GM21529 (cell line): Measurements from ENCODE around the gene MYCBPAP.
"Not testable (repeated sequence)": the region's sequence is repeated elsewhere in the genome, so short reads cannot be mapped to it uniquely, and the experiment has no call there.

Source experiments
- ATAC-seq: cut with Tn5 transposase; IDR thresholded peaks from one replicate; pipeline ENCODE4 v1.9.1; 2021; ENCODE audit not compliant: unreplicated experiment

MYCBPAP gene

DNA sequence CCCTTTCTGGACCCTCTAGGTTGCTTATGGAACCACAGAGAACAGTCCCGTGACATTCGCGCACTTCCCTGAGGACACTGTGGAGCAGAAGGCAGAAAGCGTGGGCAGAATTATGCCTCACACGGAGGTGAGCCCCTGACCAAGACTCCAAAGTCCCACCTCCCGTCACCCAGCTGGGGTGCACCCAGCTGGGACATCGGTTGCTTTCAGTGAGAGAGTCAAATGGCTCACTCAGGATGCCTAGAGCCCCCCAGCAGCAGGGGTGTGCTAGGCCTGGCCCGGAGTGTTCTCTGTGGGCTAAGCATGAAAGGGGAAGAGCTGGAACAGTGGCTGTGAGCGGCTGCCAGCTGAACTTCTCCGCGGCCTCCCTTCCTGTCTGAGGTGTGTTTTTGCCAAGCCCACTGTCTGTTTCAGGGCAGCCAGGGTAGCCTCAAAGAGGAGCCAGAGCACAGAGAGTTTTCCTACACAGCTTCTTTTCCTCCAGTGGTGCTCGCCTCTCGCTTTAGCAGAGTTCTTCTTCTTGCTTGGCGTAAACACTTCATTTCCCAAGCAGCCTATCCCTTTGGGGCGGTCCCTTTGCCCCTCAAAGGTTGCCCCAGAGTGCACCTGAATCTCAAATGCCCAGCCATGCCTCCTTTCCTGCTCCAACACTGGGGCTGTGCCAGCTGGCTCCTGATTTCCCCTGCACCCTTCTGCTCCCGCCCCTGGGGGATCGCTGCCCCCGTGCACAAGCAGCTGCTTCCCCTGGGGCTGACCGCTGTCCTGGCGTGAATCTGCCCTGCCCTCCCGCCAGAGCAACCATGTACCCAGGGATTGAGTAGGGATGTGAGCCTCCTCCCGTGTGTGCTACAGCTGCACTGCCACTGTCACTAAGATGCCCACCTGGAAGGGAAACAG, 37.0 kb upstream of the MYCBPAP start:
- ATAC-seq, result no peak

- no peak for ATAC-seq
Measured at GRCh38 chr17:50472286-50472685, 36.0 kb upstream of the MYCBPAP start.

GRCh38 chr17:50472761-50473161, 35.5 kb upstream of the MYCBPAP start:
- ATAC-seq, result not testable (repeated sequence)

DNA sequence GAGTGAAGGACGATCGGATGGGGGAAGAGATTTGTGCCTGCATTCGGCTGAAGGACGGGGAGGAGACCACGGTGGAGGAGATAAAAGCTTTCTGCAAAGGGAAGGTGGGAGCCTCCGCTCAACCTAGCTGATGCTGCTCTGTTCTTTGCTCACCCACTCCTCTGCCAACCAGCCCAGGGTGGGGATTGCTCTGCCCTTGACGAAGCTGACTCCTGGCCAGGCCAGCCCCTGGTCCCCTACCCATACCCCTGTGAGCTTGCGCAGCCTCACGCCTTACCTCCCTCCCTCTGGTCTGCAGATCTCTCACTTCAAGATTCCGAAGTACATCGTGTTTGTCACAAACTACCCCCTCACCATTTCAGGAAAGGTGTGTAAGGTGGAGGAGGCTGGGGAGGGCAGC, 34.3 kb upstream of the MYCBPAP start:
- no peak for ATAC-seq

DNA sequence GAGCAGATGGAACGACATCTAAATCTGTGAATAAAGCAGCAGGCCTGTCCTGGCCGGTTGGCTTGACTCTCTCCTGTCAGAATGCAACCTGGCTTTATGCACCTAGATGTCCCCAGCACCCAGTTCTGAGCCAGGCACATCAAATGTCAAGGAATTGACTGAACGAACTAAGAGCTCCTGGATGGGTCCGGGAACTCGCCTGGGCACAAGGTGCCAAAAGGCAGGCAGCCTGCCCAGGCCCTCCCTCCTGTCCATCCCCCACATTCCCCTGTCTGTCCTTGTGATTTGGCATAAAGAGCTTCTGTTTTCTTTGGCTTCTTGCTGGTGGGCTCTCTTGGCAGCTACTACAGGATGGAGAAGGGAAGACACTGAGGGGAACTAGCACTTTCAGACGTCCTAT, 33.7 kb upstream of the MYCBPAP start:
- no peak for ATAC-seq

DNA sequence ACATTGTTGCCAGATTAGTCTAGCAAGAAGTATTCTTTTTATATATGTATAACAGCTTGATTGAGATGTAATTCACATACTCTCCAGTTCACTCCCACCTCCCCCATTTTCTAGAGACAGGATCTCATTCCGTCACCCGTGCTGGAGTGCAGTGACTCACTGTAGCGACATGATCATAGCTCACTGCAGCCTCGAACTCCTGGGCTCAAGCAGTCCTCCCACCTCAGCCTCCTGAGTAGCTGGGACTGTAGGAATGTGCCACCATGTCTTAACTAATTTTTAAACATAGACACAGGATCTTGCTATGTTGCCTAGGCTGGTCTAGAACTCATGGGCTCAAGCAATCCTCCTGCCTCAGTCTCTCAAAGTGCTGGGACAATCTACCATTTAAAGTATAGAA, 32.9 kb upstream of the MYCBPAP start:
- no peak for ATAC-seq

- ATAC-seq, result not testable (repeated sequence)
Measured at GRCh38 chr17:50475775-50476544, 32.3 kb upstream of the MYCBPAP start.

- no peak for ATAC-seq
Measured at GRCh38 chr17:50476545-50477315, 31.5 kb upstream of the MYCBPAP start.

- no peak for ATAC-seq
Measured at GRCh38 chr17:50477976-50478375, 30.3 kb upstream of the MYCBPAP start.

- ATAC-seq, result peak; percentile 85
Measured at GRCh38 chr17:50478391-50479381, 29.6 kb upstream of the MYCBPAP start, which contains the start of gene RSAD1. TSS of gene RSAD1 (plus strand) at chr17:50478860. CDS start at chr17:50478885, 25 bp downstream.

GRCh38 chr17:50479522-50480141, 28.6 kb upstream of the MYCBPAP start:
- no peak for ATAC-seq

- ATAC-seq, result no peak
Measured at GRCh38 chr17:50480142-50480764, 28.0 kb upstream of the MYCBPAP start.

- ATAC-seq, result no peak
Measured at GRCh38 chr17:50480854-50481490, 27.3 kb upstream of the MYCBPAP start.

GRCh38 chr17:50481648-50482047, 26.6 kb upstream of the MYCBPAP start:
- ATAC-seq, result no peak

DNA sequence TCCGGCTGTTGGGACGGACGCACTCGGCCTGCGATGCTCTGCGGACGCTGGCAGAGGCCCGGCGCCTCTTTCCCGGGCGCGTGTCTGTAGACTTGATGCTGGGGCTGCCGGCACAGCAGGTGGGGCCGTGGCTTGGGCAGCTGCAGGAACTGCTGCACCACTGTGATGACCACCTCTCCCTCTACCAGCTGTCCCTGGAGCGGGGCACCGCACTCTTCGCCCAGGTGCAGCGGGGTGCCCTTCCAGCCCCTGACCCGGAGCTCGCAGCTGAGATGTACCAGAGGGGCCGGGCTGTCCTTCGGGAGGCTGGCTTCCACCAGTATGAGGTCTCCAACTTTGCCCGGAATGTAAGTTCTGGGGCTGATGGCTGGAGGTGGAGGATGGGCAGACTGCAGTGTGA, 26.1 kb upstream of the MYCBPAP start:
- no peak for ATAC-seq

- peak; percentile 34 for ATAC-seq
Measured at GRCh38 chr17:50482516-50482915, 25.7 kb upstream of the MYCBPAP start.

DNA sequence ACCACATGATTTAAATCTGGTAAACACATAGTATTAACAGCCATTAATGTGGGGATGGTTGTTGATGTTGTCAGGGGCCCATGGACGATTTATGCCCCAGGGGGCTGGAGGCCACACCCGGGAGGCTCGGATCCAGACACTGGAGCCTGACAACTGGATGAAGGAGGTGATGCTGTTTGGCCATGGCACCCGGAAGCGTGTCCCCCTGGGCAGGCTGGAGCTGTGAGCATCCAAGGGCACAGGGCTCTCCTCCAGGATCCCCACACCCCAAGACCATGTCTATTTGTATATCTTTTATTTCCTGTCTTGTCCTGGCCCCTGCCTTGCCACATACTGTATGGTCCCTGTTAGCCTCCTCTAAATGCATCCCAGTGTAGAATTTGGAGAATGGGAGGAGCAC, 25.0 kb upstream of the MYCBPAP start:
- no peak for ATAC-seq

GRCh38 chr17:50484386-50485155, 23.7 kb upstream of the MYCBPAP start:
- no peak for ATAC-seq
